HCT116 (cell line): ENCODE measurements around the gene SEPHS2. TPM values are rescaled to one million over a fixed set of nuclear protein-coding genes. Genes with fewer than 3 reads are reported as not detected.

Source experiments
- ATAC-seq: fragments of 200-7000 bp; cut with Tn5 transposase; 2 replicates; pipeline ENCODE4 v1.9.1; 2020; ENCODE audit warnings: mild to moderate bottlenecking, moderate library complexity
- BruUV-seq: library from RNA; stranded (reverse); fragments of 400-500 nt; replicated peaks from 2 replicates; lab custom pipeline; 2021; lab: Mats Ljungman, UMichigan
- CTCF ChIA-PET: fragments of 300-600 bp; sonication (Branson Sonifier 250); formaldehyde crosslinking; loops from one replicate; lab custom pipeline; 2021; ENCODE audit warnings: antibody characterized with exemption; lab: Charles Lee
- POLR2A ChIA-PET: fragments of 300-600, 350-600 bp; sonication (Branson Sonifier 250); formaldehyde crosslinking; loops from one replicate; lab custom pipeline; 2021; ENCODE audit warnings: antibody characterized with exemption; lab: Charles Lee
- RAD21 ChIA-PET, 2 experiments: fragments of 300-600 bp; sonication (Branson Sonifier 250); formaldehyde crosslinking; loops; one replicate each; lab custom pipeline; 2023; ENCODE audit warnings: low total read pairs in 2 of 2; ENCODE audit not compliant: uncharacterized antibody in 2 of 2, unreplicated experiment in 2 of 2, low non-redundant PET in 1 of 2; lab: Charles Lee
- DNase-seq: peaks from one replicate; pipeline ENCODE4 v3.0.0-alpha.2; 2010; ENCODE audit warnings: low read depth, low spot score
- H2AFZ ChIP-seq: fragments of 200-600 bp; shearing (Covaris generic), sonication (generic); 2 replicates; pipeline ENCODE4 v1.6.1; 2017; ENCODE audit warnings: low read depth, mixed run types, mixed read lengths, antibody characterized with exemption, low read length; ENCODE audit not compliant: poor library complexity, severe bottlenecking
- H3K27ac ChIP-seq: 2 replicates; pipeline ENCODE4 v1.5.1; 2012; ENCODE audit warnings: low read depth, low read length
- H3K27me3 ChIP-seq: fragments of 200-600 bp; sonication (generic); 2 replicates; pipeline ENCODE4 v1.6.1; 2016; ENCODE audit warnings: mixed run types, low read length, mixed read lengths; ENCODE audit not compliant: insufficient read depth
- H3K36me3 ChIP-seq, 2 experiments: fragments of 200-500 bp in 1 of 2; fragments of 200-600 bp in 1 of 2; sonication (Bioruptor generic) in 1 of 2; sonication (generic) in 1 of 2; 2 replicates each; pipeline versions ENCODE4 v1.5.1 to v1.6.1; 2014 to 2016; ENCODE audit warnings: low read length in 2 of 2, inconsistent platforms in 1 of 2, mixed read lengths in 1 of 2, mixed run types in 1 of 2; ENCODE audit not compliant: insufficient read depth in 2 of 2, control insufficient read depth in 1 of 2
- H3K4me1 ChIP-seq, 2 experiments: fragments of 200-600 bp in 1 of 2; sonication (generic) in 1 of 2; 2 replicates each; pipeline versions ENCODE4 v1.5.1 to v1.6.1; 2012 to 2017; ENCODE audit warnings: low read length in 2 of 2, inconsistent platforms in 1 of 2, mild to moderate bottlenecking in 1 of 2, mixed read lengths in 1 of 2, mixed run types in 1 of 2, moderate library complexity in 1 of 2; ENCODE audit not compliant: insufficient read depth in 2 of 2, control insufficient read depth in 1 of 2
- H3K4me2 ChIP-seq: fragments of 200-600 bp; sonication (generic); 2 replicates; pipeline ENCODE4 v1.6.1; 2017; ENCODE audit warnings: mixed run types, low read length, mixed read lengths
- H3K4me3 ChIP-seq, 2 experiments: fragments of 200-600 bp in 1 of 2; sonication (generic) in 1 of 2; replicated peaks in 1 of 2; 2 replicates each; pipeline ENCODE4 v1.5.1; 2011 to 2016; ENCODE audit warnings: low read length in 2 of 2, control low read depth in 1 of 2, low read depth in 1 of 2, mild to moderate bottlenecking in 1 of 2, mixed read lengths in 1 of 2, mixed run types in 1 of 2
- H3K79me2 ChIP-seq: fragments of 200-600 bp; sonication (generic); 2 replicates; pipeline ENCODE4 v1.6.1; 2017; ENCODE audit warnings: mild to moderate bottlenecking, mixed run types, low read length, moderate library complexity, mixed read lengths; ENCODE audit not compliant: insufficient read depth
- H3K9ac ChIP-seq: fragments of 200-600 bp; sonication (generic); 2 replicates; pipeline ENCODE4 v1.6.1; 2016; ENCODE audit warnings: low read length, mixed read lengths
- H3K9me2 ChIP-seq: fragments of 200-600 bp; sonication (generic), shearing (Covaris generic); 2 replicates; pipeline ENCODE4 v1.6.1; 2017; ENCODE audit warnings: mixed run types, mild to moderate bottlenecking, moderate library complexity; ENCODE audit not compliant: insufficient read depth
- H3K9me3 ChIP-seq, 2 experiments: fragments of 200-500 bp in 1 of 2; fragments of 200-600 bp in 1 of 2; sonication (Bioruptor generic) in 1 of 2; sonication (generic) in 1 of 2; 2 replicates each; pipeline ENCODE4 v1.6.1; 2014 to 2017; ENCODE audit warnings: low read length in 2 of 2, mixed read lengths in 2 of 2, inconsistent platforms in 1 of 2, low read depth in 1 of 2, mild to moderate bottlenecking in 1 of 2, mixed run types in 1 of 2, moderate library complexity in 1 of 2; ENCODE audit not compliant: control insufficient read depth in 1 of 2, insufficient read depth in 1 of 2
- H4K20me1 ChIP-seq: fragments of 200-600 bp; sonication (generic), shearing (Covaris generic); 2 replicates; pipeline ENCODE4 v1.6.1; 2017; ENCODE audit warnings: mixed run types, mild to moderate bottlenecking, moderate library complexity; ENCODE audit not compliant: insufficient read depth
- ATF3 ChIP-seq: IDR thresholded peaks from 2 replicates; pipeline ENCODE4 v1.6.1; 2012
- CEBPB ChIP-seq: IDR thresholded peaks from 2 replicates; pipeline ENCODE4 v1.6.1; 2012; ENCODE audit warnings: low read depth
- CTCF ChIP-seq, 3 experiments: fragments of 200-600 bp in 1 of 3; sonication (generic) in 1 of 3; IDR thresholded peaks in 2 of 3; conservative IDR thresholded peaks in 1 of 3; 2 replicates each; pipeline ENCODE4 v1.5.1; 2012 to 2017; ENCODE audit warnings: low read depth in 2 of 3, low read length in 2 of 3, antibody characterized with exemption in 1 of 3, borderline replicate concordance in 1 of 3, control low read depth in 1 of 3, mild to moderate bottlenecking in 1 of 3, mixed read lengths in 1 of 3, mixed run types in 1 of 3, moderate library complexity in 1 of 3; ENCODE audit not compliant: insufficient read depth in 1 of 3
- ELF1 ChIP-seq: IDR thresholded peaks from 2 replicates; pipeline ENCODE4 v1.6.1; 2012; ENCODE audit warnings: low read depth, borderline replicate concordance
- EZH2phosphoT487 ChIP-seq: fragments of 200-600 bp; IDR thresholded peaks from 2 replicates; pipeline ENCODE4 v1.6.1; 2018; ENCODE audit warnings: antibody characterized with exemption, borderline replicate concordance
- FOSL1 ChIP-seq: IDR thresholded peaks from 2 replicates; pipeline ENCODE4 v1.6.1; 2012; ENCODE audit warnings: low read depth
- JUND ChIP-seq: IDR thresholded peaks from 2 replicates; pipeline ENCODE4 v1.6.1; 2012
- MAX ChIP-seq: IDR thresholded peaks from 2 replicates; pipeline ENCODE4 v1.6.1; 2012
- REST ChIP-seq: IDR thresholded peaks from 2 replicates; pipeline ENCODE4 v1.6.1; 2012; ENCODE audit warnings: low read depth
- SP1 ChIP-seq: IDR thresholded peaks from 2 replicates; pipeline ENCODE4 v1.6.1; 2012; ENCODE audit warnings: low read depth
- TCF7L2 ChIP-seq: IDR thresholded peaks from 2 replicates; pipeline ENCODE4 v1.7.0; 2011; ENCODE audit warnings: borderline replicate concordance, inconsistent platforms; ENCODE audit not compliant: insufficient read depth, insufficient read length; ENCODE audit errors: extremely low read depth
- YY1 ChIP-seq: IDR thresholded peaks from 2 replicates; pipeline ENCODE4 v1.6.1; 2011; ENCODE audit warnings: low read length, low read depth, moderate library complexity, mild to moderate bottlenecking; ENCODE audit not compliant: insufficient replicate concordance; ENCODE audit errors: extremely low read depth
- ZFX ChIP-seq: fragments of 450-650 bp; IDR thresholded peaks from 2 replicates; pipeline ENCODE4 v1.6.1; 2017
- intact Hi-C: fragments of 100-400 bp; cut with micrococcal nuclease; formaldehyde crosslinking; loops from 2 replicates; pipeline ENCODE4 v1.10.0; 2022
- total RNA-seq: library from RNA; stranded (reverse); gene quantifications from one replicate; pipeline ENCODE4 v1.2.1, GENCODE V29; 2021; ENCODE audit not compliant: unreplicated experiment

SEPHS2 gene
- total RNA-seq, 1 experiment from 2014 or later, result 51.3 TPM

GRCh38 chr16:30413112-30413806 lies 32.4 kb downstream of the SEPHS2 start:
- DNase-seq, result no peak
- CTCF ChIA-PET, result interaction anchor here (0.7 kb wide), 1 partner anchor 301 kb away, joined by 3 read pairs; no protein-coding TSS in a partner anchor
- RAD21 ChIA-PET, result no interaction called here
- H3K27ac ChIP-seq, result no peak overlapping the region
- peaks cover 45% of the 10 kb centered on the region for H3K79me2 ChIP-seq
- intact Hi-C loops, result no loop called here
- no peak for ATAC-seq
- peak overlapping the region; percentile 37 for H3K4me2 ChIP-seq
- peaks cover 13 to 38% of the 10 kb centered on the region in 2 experiments for H3K4me1 ChIP-seq
- H3K9me2 ChIP-seq, result no peaks in the 10 kb centered on the region
- TF ChIP-seq SP1, result no peak
- no peak for TF ChIP-seq ATF3
- TF ChIP-seq FOSL1, result no peak
- TF ChIP-seq YY1, result no peak
- TF ChIP-seq TCF7L2, result no peak
- TF ChIP-seq CEBPB, result no peak
- no peak for TF ChIP-seq JUND
- TF ChIP-seq ZFX, result no peak
- no peak for TF ChIP-seq ELF1
- TF ChIP-seq CTCF (IDR thresholded peaks at IDR 0.05 in 2 of 3, conservative IDR thresholded peaks at IDR 0.05 in 1 of 3; ENCODE audit: borderline replicate concordance in 1 of 3, insufficient read depth in 1 of 3, low read depth in 2 of 3, low read length in 2 of 3), result no peak
- no peak for TF ChIP-seq REST
- no peak for TF ChIP-seq EZH2phosphoT487
- TF ChIP-seq MAX, result no peak
- peak overlapping the region; percentile 15; the same call in 1 of the 2 replicates for H3K9ac ChIP-seq
- POLR2A ChIA-PET, result no interaction called here
- H3K27me3 ChIP-seq, result no peaks in the 10 kb centered on the region
- BruUV-seq, result no TSS peak
- H3K36me3 ChIP-seq, result peaks cover 6 to 26% of the 10 kb centered on the region in 2 experiments; a peak in 1 of 4 replicates
- no peaks in the 10 kb centered on the region for H3K9me3 ChIP-seq
- H4K20me1 ChIP-seq, result peaks cover 3% of the 10 kb centered on the region; the same call in 1 of the 2 replicates
- no peak overlapping the region for H2AFZ ChIP-seq
- no peak overlapping the region for H3K4me3 ChIP-seq
